HG02870 (cell line): ENCODE data around the gene RPIA.
"Not testable (repeated sequence)": the region's sequence is repeated elsewhere in the genome, so short reads cannot be mapped to it uniquely, and the experiment has no call there.

ENCODE experiments used
- ATAC-seq: cut with Tn5 transposase; IDR thresholded peaks from one replicate; pipeline ENCODE4 v1.9.1; 2021; ENCODE audit warnings: mild to moderate bottlenecking, moderate library complexity; ENCODE audit not compliant: unreplicated experiment

RPIA gene

GRCh38 chr2:88765154-88765888 lies 73.8 kb downstream of the RPIA start:
- no peak for ATAC-seq

DNA sequence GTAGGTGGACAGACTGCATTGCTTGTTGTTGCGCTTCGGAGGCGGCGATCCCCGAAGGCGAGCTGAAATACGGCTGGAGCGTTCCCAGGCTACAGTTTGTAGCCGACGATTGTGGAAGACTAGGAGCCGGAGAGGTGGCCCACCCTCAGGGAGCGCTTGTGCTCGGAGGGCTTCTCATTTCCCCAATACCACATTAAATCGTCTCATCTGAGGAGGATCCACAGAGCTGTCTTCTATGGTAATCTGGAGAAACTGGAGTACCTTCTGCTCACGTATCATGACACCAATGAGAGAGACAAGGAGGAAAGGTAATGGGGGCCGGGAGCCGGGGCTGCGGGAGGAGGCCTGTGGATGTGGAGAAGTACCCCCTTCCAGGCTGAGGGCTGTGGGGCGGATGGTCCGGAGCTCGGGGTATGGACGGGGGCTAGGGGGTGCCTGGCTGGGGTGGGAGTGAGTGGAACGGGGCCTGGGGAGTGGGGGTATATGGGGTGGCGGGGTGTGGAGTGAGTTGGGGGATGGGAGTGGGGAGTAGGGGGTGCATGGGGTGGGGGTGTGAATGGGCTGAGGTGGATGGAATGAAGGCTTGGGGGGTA lies 74.5 kb downstream of the RPIA start:
- not testable (repeated sequence) for ATAC-seq

DNA sequence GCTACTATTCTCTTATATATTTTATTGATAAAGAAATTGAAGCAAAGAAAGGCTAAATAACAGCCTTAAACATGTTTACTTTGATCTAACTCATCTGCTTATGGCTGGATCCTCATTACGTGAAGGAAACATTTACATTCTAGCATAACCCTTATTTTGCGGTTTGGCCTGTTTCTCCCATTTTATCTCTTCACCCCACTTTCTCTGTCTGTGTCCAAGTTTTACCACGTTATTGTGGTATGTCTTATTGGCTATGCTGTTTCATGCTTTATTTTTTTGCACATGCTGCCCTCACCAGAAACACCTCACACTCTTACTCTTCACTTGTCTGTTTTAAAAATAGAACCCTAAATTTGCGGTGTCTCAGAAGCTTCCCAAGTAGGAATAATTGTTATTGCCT lies 78.5 kb downstream of the RPIA start:
- no peak for ATAC-seq

DNA sequence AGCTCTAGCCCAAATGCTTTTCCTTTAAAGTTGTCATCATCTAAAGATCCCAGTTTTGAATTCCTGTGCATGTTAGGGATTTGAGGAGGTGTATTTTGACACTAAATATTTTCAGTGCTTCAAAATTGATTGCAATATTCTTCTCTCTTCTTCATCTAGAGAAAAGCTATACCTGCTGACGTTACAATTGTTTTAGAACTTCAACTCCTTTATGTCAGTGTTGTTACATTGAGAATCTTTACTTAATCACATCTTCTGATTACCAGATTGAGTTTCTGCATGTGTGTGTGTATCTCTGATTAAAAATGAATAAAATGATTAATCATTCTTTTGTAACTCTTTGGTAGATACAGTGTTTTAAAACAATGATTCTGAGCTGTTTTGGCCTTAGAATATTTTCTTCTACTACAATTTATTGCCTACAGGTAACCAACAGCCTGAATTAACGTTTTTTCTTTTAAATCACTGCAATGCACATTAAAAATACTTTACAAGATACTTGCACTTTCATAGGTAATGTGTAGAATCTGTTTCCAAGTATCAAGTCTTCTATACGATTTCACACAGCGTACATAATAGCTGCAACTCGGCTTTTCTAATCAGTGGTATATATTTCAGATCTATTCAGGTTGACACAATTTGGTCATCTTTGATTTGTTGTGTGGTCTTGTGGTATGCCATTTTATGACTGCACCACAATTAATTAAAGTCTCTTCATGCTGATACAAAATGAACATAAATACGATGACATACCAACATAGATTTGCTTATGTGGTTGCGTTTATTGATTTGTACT lies 82.0 kb downstream of the RPIA start:
- not testable (repeated sequence) for ATAC-seq

GRCh38 chr2:88789213-88789612 lies 97.7 kb downstream of the RPIA start:
- ATAC-seq: not testable (repeated sequence)

GRCh38 chr2:88795932-88796331 lies 104.5 kb downstream of the RPIA start:
- not testable (repeated sequence) for ATAC-seq

- not testable (repeated sequence) for ATAC-seq
Measured at GRCh38 chr2:88796523-88796922, 105.0 kb downstream of the RPIA start.

DNA sequence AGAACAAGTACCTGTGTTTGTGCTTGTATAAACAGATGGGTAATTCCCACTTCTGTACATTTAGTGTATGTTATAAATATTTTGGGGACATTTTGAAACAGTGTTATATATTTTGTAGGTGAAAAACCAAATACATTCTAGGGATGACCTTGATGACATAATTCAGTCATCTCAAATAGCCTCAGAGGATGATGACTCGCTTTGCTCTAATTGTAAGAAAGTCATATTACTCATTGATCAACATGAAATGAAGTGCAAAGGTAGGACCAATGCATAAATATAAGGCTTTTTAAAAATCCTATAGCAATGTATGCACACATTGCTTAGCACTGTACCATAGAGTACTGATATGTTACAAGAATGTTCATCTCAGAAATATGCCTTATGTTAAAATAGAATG lies 105.7 kb downstream of the RPIA start:
- ATAC-seq: not testable (repeated sequence)
